Breast epithelium (tissue), 4 donors: ENCODE results near the gene ARNT2. TPM values are rescaled to one million over a fixed set of nuclear protein-coding genes. Genes with fewer than 3 reads are reported as not detected.

ENCODE experiments used
- DNase-seq, 2 donors: peaks; one replicate each; pipeline ENCODE4 v3.0.0-alpha.2; 2019; ENCODE audit warnings: low spot score in 2 of 2
- H3K27ac ChIP-seq, 2 donors: fragments of 200-600 bp; sonication (generic) in 1 of 2; one replicate each; pipeline ENCODE4 v1.5.1; 2016 to 2019; ENCODE audit warnings: mild to moderate bottlenecking in 1 of 2
- H3K27me3 ChIP-seq, 2 donors: fragments of 200-600 bp; sonication (generic) in 1 of 2; one replicate each; pipeline versions ENCODE4 v1.5.1 to v1.6.0; 2017 to 2019; ENCODE audit warnings: control low read depth in 1 of 2, mild to moderate bottlenecking in 1 of 2
- H3K36me3 ChIP-seq: fragments of 200-600 bp; one replicate; pipeline ENCODE4 v1.5.1; 2019
- H3K4me1 ChIP-seq, 2 donors: fragments of 200-600 bp; sonication (generic); one replicate each; pipeline ENCODE4 v1.5.1; 2016 to 2019; ENCODE audit warnings: control low read depth in 1 of 2
- H3K4me3 ChIP-seq, 3 donors: fragments of 200-600 bp; sonication (generic); 1 replicate in 2 of 3; 2 replicates in 1 of 3; pipeline ENCODE4 v1.5.1; 2016 to 2019; ENCODE audit warnings: mild to moderate bottlenecking in 3 of 3, moderate library complexity in 2 of 3
- H3K9me3 ChIP-seq, 2 donors: fragments of 200-600 bp; sonication (generic) in 1 of 2; one replicate each; pipeline ENCODE4 v1.5.1; 2016 to 2019; ENCODE audit warnings: control low read depth in 1 of 2
- CTCF ChIP-seq, 3 donors: fragments of 450-650 bp; IDR thresholded peaks; one replicate each; pipeline ENCODE4 v1.5.1; 2016 to 2017; ENCODE audit warnings: antibody characterized with exemption in 3 of 3, mild to moderate bottlenecking in 3 of 3, moderate library complexity in 3 of 3
- POLR2A ChIP-seq: fragments of 450-650 bp; IDR thresholded peaks from one replicate; pipeline ENCODE4 v1.6.1; 2016; ENCODE audit warnings: antibody characterized with exemption, mild to moderate bottlenecking, moderate library complexity
- POLR2AphosphoS5 ChIP-seq, 3 donors: sonication (generic); formaldehyde crosslinking; IDR thresholded peaks; one replicate each; pipeline ENCODE4 v1.6.1; 2017; ENCODE audit warnings: antibody characterized with exemption in 3 of 3
- intact Hi-C: fragments of 100-400 bp; cut with DNase I; formaldehyde crosslinking; loops from one replicate; pipeline ENCODE4 v1.15.1; 2023; ENCODE audit warnings: low total_unique reads
- total RNA-seq, 3 donors: library from RNA; depleted of rRNA; stranded (reverse); fragments of >200 nt; gene quantifications; one replicate each; pipeline ENCODE4 v1.1.0, GENCODE V29; 2016

Gene ARNT2
- total RNA-seq, 3 donors from 2014 or later: 5.9 to 8.5 (median 7.0) TPM

GRCh38 chr15:80587007-80587406 lies 182.8 kb downstream of the ARNT2 start:
- intact Hi-C loops: loop anchor here (10.0 kb wide), 1 partner anchor 1662 kb away; no protein-coding TSS in a partner anchor
- Histone ChIP-seq H3K27ac (no peak overlapping the region), H3K36me3 (no peaks in the 10 kb centered on the region), H3K27me3 (no peaks in the 10 kb centered on the region), H3K4me1 (no peaks in the 10 kb centered on the region), H3K4me3 (no peak overlapping the region), H3K9me3 (no peaks in the 10 kb centered on the region)
- TF ChIP-seq CTCF (IDR thresholded peaks at IDR 0.05) (no peak), POLR2A (no peak), POLR2AphosphoS5 (IDR thresholded peaks at IDR 0.05) (no peak)
- DNase-seq: no peak

DNA sequence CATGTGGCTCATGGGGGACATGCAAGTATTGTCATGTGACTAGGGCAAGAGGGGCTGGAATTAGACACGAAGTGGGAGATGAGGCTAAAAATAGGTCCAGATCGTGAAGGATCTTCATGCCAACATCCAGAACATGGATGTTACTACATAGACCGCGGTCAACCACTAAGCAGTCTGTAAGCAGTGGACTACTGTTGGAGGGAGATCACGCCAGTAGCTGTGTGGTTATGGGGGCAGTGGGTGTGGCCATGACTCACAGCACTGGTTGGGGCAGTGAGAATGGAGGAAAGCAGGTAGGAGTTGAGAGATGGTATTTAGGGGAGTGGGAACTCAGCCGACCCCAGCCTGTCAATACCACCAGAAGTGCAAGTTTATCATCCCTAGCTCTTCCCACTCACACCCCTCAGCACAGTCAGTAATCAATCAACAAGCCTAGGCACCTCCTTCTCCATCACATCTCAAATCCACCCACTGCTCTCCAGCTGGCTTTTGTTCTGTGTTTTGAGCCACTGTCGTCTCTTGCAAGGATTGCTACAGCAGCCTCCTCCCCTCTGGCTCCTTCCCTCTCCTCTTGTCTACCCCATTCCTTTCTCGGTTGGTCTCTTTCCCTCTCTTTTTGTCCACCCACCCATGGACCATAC lies 183.8 kb downstream of the ARNT2 start:
- intact Hi-C loops: loop anchor here (10.0 kb wide), 1 partner anchor 1663 kb away; no protein-coding TSS in a partner anchor
- DNase-seq: no peak
- H3K4me3 ChIP-seq: no peak overlapping the region
- H3K9me3 ChIP-seq: no peaks in the 10 kb centered on the region
- no peak for TF ChIP-seq POLR2AphosphoS5 (IDR thresholded peaks at IDR 0.05)
- TF ChIP-seq POLR2A: no peak
- no peak for TF ChIP-seq CTCF (IDR thresholded peaks at IDR 0.05)
- no peaks in the 10 kb centered on the region for H3K4me1 ChIP-seq
- H3K27ac ChIP-seq: no peak overlapping the region
- no peaks in the 10 kb centered on the region for H3K36me3 ChIP-seq
- no peaks in the 10 kb centered on the region for H3K27me3 ChIP-seq

DNA sequence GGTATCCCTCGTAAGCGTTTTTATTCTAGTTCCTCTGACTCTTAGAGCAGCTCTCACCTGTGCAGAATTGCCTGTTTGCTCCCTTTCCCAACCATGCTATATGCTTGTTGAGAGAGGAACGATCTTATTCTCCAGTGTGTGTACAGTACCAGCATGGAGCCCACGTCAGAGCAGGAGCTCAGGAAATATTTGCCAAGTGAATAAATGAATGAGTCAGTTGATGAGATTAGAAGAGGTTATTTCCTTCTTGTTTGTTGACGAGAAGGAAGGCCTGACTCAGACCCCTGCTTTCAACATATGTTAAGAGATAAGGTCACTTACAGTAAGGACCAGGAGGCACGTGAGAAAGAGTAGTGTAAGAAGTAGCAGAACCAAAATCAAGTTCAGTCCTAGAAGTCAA lies 184.6 kb downstream of the ARNT2 start:
- H3K4me3 ChIP-seq: no peak overlapping the region
- no peak for TF ChIP-seq CTCF (IDR thresholded peaks at IDR 0.05)
- no peak for TF ChIP-seq POLR2A
- no peak for TF ChIP-seq POLR2AphosphoS5 (IDR thresholded peaks at IDR 0.05)

DNA sequence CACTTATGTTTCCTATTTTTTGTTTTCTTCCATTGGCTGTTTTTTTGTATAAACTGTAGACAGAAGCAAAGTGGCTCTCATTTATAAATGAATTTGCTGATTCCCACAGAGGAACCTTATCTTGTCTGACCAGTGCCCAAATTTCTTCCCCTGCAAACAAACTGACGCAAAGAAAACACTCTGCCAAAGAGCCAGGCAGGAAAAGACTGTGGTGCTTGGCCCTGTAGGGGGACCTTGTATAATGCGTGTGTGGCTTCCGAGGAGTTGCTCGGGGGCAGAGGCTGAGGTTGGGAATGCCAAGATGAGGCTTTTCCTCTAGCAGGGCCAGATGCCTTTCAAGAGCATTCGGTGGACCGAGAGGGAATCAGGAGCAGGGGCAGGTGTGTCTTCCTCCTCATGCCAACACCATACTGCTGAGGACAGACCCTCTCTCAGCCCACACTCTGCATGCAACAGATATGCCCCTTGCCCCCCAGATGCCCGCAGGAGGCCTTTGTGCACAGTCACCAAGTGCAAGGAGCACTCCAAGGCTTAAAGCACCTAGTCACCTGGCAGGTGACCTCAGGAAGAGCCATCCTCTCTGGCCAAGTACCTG lies 186.7 kb downstream of the ARNT2 start:
- Histone ChIP-seq H3K4me1 (no peaks in the 10 kb centered on the region), H3K27ac (no peak overlapping the region), H3K9me3 (no peaks in the 10 kb centered on the region), H3K27me3 (no peaks in the 10 kb centered on the region), H3K36me3 (no peaks in the 10 kb centered on the region), H3K4me3 (no peak overlapping the region)
- intact Hi-C loops: no loop called here
- peak in 1 of 2 donors; percentile 19 for DNase-seq
- TF ChIP-seq POLR2A: no peak
- TF ChIP-seq CTCF (IDR thresholded peaks at IDR 0.05): no peak
- TF ChIP-seq POLR2AphosphoS5 (IDR thresholded peaks at IDR 0.05): no peak

More for the DNA sequence above, 184.6 kb downstream of the ARNT2 start:
- Histone ChIP-seq H3K4me1 (no peaks in the 10 kb centered on the region), H3K27me3 (no peaks in the 10 kb centered on the region), H3K9me3 (no peaks in the 10 kb centered on the region), H3K27ac (no peak overlapping the region), H3K36me3 (no peaks in the 10 kb centered on the region)
- intact Hi-C loops: loop anchor here (10.0 kb wide), 1 partner anchor 1664 kb away; no protein-coding TSS in a partner anchor
- no peak for DNase-seq

- TF ChIP-seq POLR2A: no peak
- no peak for TF ChIP-seq POLR2AphosphoS5 (IDR thresholded peaks at IDR 0.05)
- TF ChIP-seq CTCF (IDR thresholded peaks at IDR 0.05): no peak
- DNase-seq: peak in 1 of 2 donors; percentile 30
- no peak overlapping the region for H3K4me3 ChIP-seq
- no peaks in the 10 kb centered on the region for H3K4me1 ChIP-seq
- no peak overlapping the region for H3K27ac ChIP-seq
- no peaks in the 10 kb centered on the region for H3K36me3 ChIP-seq
- H3K27me3 ChIP-seq: no peaks in the 10 kb centered on the region
- no peaks in the 10 kb centered on the region for H3K9me3 ChIP-seq
- intact Hi-C loops: no loop called here
These were observed 187.3 kb downstream of the ARNT2 start for GRCh38 chr15:80591471-80591870.
